Hematopoietic multipotent progenitor cell treated with erythropoietin and hydrocortisone succinate and interleukin-3 and kit ligand, for 4 days (in vitro differentiated cells): ENCODE data around the gene PAK5.

ENCODE experiments used
- DNase-seq: peaks from one replicate; pipeline ENCODE4 v3.0.0-alpha.2; 2015

The PAK5 gene

DNA sequence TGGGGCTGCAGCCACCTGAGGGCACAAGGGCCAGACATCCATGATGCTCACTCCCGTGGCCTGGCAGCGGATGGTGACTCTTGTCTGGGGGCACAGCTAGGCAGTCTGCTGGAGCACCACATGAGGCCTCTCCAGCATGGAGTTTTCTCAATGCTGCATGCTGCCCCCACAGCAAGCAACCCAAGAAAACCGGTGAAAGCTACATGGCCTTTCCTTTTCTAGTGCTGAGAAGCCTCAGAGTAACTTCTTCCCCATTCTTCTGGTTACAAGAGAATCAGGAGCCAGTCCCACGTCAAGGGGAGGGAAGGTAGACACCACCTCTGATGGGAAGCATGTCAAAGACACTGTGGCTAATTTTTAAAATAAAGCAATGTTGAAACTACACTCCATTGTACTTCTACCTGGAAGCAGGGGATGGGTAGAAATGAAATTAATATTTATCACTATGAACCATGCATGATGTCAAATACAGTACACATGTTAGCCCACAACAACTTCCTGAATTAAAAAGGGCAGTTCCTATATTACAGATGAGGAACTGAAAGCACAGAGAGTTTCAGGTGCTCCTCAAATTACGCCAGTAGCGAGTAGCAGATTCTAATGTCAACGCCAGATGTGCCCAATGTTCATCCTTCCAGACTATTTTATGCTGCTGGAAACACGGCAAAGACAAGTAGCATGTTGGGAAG lies 223.0 kb downstream of the PAK5 start:
- DNase-seq, result peak; percentile 33

- DNase-seq, result no peak
These were observed 223.8 kb downstream of the PAK5 start for GRCh38 chr20:9615118-9615517.

GRCh38 chr20:9613871-9614270 lies 225.0 kb downstream of the PAK5 start:
- DNase-seq, result no peak

DNA sequence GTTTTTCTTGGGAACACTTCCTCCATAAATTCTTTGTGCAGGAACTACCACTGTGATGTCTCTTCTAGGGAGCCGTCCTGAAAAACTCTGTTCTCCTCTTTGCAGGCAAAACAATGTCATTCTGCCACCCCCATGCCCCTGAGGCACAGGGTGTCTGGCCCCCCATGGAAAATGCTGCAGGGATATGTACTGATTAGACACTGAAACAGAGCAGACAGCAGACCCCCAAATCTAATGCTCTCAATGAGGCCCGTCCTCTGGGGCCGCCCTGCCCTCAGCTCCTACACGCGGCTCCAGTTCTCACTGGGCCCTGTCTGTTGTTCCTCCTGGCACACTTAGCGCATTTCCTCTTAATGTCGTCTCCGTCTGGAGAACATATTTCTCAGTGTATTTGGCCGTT lies 227.0 kb downstream of the PAK5 start:
- no peak for DNase-seq

DNA sequence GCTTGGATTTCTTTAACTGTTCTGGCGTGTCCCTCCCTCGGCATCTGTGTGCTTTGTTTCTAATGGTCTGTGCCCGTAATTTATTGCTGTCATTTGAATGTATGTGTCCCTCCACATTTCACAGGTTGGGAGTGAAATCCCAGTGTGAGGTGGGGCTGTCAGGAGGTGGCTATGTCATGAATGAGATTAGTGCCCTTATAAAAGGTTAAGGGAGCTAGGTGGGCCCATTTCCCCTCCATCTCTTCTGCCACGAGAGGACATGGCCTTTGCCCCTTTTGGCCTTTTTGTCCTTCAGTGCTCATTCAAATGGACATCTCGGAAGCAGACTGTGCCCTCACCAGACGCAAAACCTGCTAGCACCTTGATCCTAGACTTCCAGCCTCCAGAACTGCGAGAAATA lies 228.2 kb downstream of the PAK5 start:
- no peak for DNase-seq

GRCh38 chr20:9609887-9610502 lies 228.9 kb downstream of the PAK5 start:
- peak; percentile 87 for DNase-seq

- DNase-seq, result no peak
These were observed 230.1 kb downstream of the PAK5 start for GRCh38 chr20:9608639-9609340.

DNA sequence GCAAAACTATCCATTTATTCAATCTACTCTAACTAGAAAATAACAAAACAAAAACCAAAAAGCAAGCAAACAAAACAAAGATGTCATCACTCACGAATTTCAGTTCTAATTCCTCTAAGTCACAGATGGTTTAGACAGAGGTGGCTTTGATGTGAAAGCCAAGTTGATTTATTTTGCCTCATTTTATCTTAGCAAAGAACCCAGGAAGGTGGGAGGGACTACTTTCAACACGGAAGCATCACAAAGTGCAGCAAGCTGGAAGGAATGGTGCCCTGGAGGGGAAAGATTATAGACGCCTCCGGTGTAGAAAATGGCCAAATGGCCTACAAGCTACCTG lies 236.1 kb downstream of the PAK5 start:
- no peak for DNase-seq

- no peak for DNase-seq
These were observed 238.3 kb downstream of the PAK5 start for GRCh38 chr20:9600562-9600961.

DNA sequence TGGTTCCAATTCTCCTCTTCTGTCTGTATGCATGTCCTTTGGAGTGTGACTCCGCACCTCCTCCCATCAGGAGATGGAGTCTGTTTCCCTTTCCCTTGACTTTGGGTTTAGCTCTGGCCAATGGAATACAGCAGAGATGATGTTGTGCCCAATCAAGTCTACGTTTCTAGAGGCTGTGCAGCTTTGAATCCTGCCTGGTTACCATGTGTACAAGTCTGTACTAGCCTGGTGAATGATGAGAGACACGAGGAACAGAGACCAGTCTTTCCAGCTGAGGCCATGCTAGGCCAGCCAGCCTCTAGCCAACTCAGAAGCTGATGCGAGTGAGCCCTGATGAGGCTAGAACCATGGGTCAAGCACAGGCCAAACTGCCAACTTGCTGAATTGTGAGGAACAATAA lies 241.3 kb downstream of the PAK5 start:
- no peak for DNase-seq

DNA sequence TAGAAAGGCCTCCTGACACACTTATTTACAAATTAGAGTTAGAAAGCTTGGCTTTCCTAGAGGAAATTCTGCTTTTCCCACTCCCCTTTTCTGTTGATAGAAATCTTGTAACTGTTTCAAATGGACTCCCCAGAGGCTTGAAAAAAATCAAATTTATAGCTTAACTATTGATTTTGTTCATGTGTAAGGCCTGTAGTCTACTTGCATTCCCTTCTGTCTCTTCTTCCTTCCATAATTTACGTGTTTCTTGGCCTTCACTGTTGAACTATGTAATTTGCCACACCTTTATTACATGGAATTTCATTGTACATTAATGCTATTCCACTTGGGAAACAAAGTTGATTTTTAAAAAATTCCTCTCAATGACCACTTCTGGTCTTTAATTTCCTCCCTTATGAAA lies 243.1 kb downstream of the PAK5 start:
- no peak for DNase-seq

GRCh38 chr20:9594284-9594875 lies 244.5 kb downstream of the PAK5 start:
- DNase-seq, result no peak

DNA sequence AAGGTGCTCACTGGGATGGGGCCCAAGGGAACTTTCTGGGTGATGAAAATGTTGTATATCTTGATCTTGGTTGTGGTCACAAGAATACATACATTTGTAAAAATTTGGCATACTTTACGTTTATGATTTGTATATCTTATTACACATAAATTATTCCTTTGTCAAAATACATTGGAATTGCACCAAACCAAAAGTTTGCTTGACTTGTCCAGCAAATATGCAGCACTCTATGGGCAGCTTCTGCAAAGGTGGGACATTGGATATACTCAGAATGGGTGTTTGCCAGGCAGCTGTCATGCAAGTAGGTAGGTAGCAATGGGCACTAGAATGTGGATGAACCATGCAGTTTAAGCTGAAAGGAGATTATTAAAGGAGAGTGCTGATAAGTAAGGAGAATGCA lies 246.5 kb downstream of the PAK5 start:
- no peak for DNase-seq

- DNase-seq, result no peak
These were observed 247.8 kb downstream of the PAK5 start for GRCh38 chr20:9591080-9591479.

- no peak for DNase-seq
These were observed 248.7 kb downstream of the PAK5 start for GRCh38 chr20:9590189-9590588.

DNA sequence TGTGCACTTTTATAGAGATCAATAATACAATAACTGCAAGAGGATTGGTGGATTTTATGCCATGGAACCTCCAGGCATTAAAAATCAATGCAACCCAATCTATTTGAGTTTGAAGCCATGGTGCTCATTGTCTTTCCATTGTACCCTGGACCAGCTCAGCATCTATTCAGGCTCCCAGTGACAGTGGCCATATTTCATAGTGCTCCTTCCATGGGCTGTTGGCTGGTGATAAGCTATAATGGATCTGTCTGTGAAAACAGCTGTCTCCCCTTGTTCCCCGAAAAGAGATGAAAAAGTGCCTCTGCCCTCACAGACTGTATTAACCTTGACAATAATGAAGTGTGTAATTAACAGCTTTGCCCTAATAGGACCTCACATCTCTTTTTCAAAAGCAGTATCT lies 250.2 kb downstream of the PAK5 start:
- no peak for DNase-seq

DNA sequence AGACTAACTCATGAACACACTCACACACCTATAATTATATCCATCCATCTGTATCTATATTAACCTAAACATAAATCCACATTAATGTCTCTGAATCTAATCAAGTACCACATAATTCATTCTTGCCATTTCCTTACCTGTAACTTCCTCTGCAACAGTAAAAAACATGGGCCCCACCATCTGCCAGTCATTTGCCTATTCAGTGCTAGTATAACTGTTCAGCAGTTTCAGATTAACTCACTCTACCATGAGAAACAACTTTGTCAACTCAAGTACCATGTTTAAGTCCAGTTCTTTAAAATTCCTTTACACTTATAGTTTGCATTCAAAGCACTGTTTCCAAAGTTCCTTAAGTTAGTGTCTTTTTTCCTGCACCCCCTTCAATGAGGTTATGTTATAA lies 255.7 kb downstream of the PAK5 start:
- DNase-seq, result no peak

- no peak for DNase-seq
These were observed 256.7 kb downstream of the PAK5 start for GRCh38 chr20:9582137-9582536.

DNA sequence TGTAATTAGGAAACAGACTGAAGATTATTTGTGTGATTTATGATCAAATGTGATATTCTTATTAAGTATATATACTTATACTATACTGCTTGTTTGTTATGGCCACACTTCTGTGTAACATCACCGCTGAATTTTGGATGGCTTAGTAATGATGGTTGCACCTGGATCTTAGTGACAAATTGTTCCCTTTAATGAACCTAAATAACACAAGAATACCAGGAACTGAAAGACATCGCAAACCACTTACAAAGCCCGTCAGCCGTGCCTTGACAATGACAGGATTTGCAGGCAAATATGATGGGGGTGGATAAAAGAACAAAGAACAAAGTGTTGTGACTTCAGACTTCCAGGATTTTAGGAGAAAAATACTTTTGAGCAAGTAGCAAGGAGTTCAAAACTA lies 257.4 kb downstream of the PAK5 start:
- DNase-seq, result no peak

DNA sequence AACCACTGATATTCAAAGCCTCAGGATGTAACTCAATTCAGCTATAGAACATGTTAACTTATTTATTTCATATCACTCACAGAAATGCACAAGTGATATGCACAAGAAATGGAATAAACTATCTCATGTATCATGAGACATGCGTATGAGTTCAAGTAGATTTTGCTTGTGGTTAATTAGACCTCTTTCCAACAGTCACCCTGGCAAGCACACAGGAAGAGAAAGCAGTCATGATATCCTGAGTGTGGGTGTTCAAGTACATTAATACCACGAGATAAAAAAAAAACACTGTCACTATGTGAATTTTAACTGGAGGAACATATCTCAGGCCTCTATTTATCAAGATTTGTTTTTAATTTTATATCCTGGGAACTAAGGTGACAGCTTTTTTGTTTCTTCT lies 260.3 kb downstream of the PAK5 start:
- DNase-seq, result peak; percentile 12

DNA sequence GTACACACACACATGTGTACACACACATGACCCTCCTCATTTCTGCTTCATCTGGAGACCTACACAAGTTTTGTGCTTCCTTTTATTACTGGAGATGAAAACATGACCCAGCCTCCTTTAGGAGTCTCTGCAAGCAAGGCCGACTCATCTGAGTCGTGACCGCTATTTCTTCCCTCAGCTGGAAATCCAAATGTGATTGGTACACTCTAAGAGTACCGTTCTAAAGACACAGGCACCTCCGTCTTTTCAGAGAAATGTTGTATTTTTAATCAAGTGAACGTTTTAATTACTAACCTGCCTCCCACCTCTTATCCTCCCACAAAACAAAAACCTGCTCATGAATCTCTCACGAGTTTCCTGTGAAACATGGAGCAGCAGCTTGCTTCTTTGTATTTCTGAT lies 261.5 kb downstream of the PAK5 start:
- DNase-seq, result no peak

DNA sequence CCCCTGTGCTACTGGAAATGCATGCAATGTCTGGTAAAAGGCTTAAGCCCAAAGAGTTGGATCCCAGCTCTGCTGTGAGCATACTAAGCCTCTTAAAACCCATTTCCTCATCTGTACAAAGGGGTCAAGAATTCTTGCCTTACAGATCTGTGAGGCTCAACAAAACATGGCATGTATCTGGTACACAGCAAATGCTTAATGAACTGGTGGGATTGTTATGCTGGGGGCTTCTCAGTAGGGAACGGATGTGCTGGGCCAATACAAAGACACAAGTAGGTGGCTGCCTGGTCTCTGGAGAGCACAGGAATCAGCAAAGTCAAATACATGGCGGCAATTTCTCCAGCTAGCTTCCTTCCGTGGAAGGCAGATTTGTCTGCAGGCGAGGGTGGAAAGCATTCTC lies 262.2 kb downstream of the PAK5 start:
- DNase-seq, result no peak

DNA sequence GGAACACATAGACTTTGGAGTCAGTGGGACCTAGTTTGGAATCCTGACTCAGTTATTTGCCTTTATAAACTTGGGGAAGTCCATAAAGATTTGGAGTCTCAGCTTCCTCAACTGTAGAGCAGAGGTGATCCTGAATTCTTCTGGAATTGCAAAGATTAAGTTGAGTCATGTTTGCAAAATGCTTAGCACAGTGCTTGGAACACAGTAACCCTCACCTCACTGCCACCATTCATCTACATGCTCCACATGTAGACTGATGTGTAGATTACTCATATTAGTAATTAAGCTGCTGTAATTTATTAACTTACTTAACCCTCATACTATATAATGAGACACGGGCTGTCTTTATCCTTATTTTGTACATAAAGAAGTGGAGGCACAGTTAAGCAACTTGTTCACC lies 263.0 kb downstream of the PAK5 start:
- DNase-seq, result no peak

GRCh38 chr20:9574776-9575175 lies 264.1 kb downstream of the PAK5 start:
- no peak for DNase-seq
